HL-60/S4 treated with retinoic acid at 250 ng/mL for 4 days and 3 days (cell line): Measurements from ENCODE around the gene LCN1.
"Not testable (repeated sequence)": the region's sequence is repeated elsewhere in the genome, so short reads cannot be mapped to it uniquely, and the experiment has no call there.

Experiments used
- in situ Hi-C: fragments of 300-500 bp; cut with MboI; formaldehyde crosslinking; loops from 2 replicates; pipeline ENCODE4 v1.7.0; 2022; ENCODE audit warnings: low sequenced_read_pairs

The LCN1 gene

DNA sequence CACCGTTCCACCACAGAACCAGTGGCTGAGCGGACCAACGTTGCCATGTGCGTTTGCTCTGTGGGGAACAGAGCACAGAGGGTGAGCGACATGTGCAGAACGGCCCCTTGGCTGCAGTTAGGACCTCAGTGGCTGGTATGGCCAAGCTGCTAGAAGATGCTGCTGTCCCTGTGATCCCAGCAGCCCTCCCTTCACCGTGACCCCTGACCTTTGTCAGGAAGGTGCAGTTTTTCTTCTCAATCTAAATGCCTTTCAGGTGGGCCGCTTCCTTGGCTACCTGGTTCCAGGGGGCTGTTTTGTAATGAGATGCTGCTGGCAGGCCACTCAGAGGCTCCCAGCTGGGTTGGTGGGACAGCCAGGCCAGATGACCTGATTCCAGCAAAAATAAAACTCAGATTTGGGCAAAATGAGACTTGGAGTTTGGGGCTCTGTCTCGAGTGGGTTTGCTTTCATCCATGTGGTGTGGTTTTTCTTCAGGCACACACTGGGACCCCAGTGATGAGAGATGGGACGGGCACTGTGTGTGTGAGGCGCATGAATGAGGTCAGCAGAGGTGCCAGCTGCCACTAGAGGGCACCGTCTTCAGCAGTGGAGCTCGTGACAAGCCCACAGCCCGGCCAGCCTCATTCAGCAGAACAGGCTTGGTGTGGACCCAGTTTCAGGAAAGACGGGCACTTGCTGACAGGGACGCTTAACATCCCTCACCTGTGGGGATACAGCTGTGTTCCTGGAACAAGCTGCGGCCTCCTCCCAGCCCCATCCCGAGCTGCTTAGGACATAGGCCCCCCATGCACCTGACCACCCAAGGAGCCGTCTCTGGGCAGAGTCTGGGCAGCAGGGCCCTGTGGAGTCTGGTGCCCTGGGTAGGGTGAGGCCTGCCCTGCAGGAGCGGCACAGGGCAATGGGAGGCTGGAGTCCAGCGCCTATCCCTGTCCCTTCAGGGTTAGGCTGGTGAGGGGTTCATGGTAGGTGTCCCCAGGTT lies 16.7 kb upstream of the LCN1 start:
- in situ Hi-C loops: no loop called here

- in situ Hi-C loops: no loop called here
Measured at GRCh38 chr9:135505406-135506187, 15.6 kb upstream of the LCN1 start.

DNA sequence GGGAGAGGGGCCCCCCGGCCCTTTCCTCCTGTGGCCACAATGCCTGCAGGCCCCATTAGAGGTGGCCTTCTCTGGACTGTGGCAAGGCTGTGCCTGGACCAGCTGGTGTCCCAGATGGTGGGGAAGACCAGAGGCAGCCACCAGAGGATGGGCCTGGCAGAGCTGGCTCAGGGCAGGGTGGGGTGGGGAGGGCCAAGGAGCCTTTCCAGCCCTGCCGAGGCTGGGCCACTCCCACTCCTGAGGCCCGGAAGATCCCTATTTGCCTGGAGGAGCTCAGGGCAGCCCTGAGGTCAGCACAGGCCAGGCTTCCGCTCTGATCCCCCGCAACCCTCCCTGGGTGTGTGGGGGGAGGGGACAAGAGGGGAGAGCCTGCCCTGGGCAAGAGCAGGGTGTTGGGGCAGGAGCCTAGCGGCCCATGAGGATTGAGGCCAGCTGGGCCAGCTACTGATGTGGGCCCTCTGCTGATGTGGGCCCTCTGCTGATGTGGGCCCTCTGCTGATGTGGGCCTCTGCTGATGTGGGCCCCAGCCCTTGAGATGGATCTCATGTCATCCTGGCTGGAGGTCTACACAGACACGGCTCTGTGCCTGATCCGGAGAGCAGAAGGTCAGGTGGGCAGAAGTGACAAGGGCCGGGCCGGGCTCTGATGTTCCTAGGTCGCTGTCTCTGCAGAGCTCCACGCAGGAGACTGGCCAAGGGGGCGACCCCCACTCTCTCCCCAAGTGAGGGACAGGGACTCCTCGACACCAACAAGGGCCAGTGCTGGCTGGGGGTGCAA lies 14.7 kb upstream of the LCN1 start:
- in situ Hi-C loops: no loop called here

- in situ Hi-C loops: no loop called here
Measured at GRCh38 chr9:135507104-135508035, 13.9 kb upstream of the LCN1 start.

- in situ Hi-C loops: no loop called here
Measured at GRCh38 chr9:135508211-135508820, 12.9 kb upstream of the LCN1 start.

GRCh38 chr9:135509458-135509857 lies 11.8 kb upstream of the LCN1 start:
- in situ Hi-C loops: no loop called here

DNA sequence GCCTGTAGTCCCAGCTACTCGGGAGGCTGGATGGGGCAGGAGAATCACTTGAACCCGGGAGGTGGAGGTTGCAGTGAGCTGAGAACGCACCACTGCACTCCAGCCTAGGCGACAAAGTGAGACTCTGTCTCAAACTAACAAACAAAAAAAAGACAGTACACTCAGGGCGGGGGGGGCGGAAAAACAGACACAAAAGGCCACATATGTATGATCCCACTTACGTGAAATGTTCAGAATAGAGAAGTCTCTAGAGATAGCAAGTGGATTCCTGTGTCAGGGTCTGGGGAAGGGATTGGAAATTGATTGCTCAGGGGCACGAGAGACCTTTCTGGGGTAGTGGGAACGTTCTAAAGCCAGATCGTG lies 9.0 kb upstream of the LCN1 start:
- in situ Hi-C loops: no loop called here

DNA sequence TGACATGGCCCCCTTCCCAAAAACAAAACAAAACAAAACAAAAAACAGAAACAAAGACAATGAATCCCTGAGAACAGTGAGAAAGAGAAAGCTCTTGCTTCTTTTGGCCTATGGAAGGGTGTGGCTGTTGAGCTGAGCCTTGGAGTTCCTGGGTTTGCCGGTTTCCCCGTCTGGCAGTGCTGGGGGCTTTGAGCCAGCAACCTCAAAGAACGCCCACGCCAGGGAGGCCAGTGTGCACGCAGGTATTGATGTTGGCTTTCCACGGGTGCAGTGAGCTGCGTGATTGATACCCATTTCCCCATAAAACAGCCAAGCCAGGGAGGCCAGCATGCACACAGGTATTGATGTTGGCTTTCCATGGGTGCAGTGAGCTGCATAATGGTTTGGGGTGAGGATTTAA lies 8.3 kb upstream of the LCN1 start:
- in situ Hi-C loops: no loop called here

- in situ Hi-C loops: no loop called here
Measured at GRCh38 chr9:135513351-135513846, 7.8 kb upstream of the LCN1 start.

DNA sequence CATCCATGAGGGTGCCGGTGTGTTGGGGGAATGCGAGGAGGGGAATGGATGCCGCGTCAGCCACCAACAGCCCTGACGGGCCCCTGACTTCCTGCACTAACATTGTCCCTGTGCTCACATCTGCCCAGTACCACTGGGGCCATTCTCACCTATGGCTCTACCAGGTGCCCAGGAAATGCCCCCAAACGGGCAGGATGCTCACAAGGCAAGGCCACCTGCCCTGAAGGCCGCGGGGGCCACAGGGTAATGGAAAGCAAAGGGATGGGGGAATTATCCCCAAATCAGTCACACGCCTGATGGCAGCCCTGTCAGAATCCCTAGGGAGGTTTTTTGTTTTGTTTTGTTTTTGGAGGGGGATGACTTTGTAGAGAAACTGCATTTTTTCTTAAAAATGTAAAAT lies 7.3 kb upstream of the LCN1 start:
- in situ Hi-C loops: not testable (repeated sequence)

DNA sequence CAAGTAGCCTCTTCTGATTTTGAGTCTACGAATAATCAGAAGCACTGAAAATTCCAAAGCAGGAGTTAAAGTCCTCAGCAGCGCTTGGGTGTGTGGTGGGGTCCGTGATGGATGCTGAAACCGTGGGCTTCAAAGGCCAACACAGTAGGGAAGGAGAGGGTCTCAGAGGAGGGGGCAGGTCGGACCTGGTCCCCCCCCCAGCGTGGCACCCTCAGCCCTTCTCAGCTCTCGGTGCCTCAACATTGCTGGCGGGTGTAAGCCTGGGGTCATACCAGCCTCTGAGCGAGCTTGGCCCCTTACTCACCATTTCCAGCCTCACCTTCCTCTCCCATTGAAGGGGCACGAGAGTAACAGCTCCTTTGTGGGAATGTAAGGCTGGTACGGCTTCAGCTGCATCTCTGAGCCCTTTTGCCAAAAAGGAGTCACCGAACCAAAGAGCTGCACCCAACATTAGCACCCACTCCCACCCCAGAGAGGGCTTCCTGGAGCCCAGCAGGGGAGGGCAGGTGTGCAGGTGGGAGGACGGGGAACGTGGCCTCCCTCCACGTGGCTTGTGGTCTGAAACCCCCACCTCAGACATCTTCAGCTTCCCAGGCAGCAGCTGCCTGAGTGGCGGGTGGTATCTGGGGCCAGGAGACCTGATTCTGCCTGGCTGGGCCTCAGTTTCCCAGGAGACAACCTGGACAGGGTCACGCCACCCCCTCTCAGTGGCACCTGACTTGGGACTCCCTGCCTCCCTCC lies 6.7 kb upstream of the LCN1 start:
- in situ Hi-C loops: no loop called here

DNA sequence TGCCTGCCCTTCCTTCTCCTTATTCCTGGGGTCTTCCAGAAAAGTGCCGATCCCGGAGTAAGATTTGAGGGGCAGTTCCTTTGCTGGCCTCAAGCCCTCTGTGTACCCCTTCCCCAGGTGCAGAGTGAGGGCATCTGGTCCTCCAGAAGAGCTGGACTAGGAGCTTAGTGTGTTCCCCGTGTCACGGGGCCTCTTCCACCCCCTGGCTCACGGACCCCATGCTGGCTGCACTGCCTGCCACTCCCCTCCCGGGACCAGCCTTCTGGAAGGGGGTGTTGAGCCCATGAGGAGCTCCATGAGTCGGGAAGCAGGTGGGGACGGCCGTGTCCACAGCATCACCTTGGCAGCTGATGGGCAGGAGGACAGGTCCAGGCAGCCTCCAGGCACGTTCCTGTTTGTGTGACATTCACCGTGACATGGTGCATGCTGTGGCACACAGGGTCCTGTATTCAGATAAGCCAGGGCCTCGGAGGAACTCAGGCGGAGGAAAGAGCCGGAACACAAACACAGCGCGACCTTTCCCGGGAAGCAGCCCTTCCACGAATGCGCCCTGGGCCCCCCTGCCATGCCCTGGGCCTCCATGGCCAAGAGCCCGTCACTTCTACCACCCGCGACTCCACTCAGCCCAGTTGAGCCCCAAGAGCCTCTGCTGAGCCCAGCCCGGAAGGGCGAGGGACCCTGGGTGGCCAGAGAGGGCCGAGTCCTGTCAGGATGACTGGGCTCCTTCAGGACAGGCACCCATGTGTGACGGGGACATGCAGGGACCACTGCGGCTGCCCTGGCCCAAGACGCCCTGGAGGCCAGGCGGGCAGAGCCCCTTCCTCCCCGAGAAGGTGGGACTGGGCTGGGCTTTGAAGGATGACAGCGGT lies 5.9 kb upstream of the LCN1 start:
- in situ Hi-C loops: no loop called here

GRCh38 chr9:135516132-135516860 lies 4.9 kb upstream of the LCN1 start:
- in situ Hi-C loops: no loop called here

GRCh38 chr9:135517407-135517822 lies 3.8 kb upstream of the LCN1 start:
- in situ Hi-C loops: no loop called here

DNA sequence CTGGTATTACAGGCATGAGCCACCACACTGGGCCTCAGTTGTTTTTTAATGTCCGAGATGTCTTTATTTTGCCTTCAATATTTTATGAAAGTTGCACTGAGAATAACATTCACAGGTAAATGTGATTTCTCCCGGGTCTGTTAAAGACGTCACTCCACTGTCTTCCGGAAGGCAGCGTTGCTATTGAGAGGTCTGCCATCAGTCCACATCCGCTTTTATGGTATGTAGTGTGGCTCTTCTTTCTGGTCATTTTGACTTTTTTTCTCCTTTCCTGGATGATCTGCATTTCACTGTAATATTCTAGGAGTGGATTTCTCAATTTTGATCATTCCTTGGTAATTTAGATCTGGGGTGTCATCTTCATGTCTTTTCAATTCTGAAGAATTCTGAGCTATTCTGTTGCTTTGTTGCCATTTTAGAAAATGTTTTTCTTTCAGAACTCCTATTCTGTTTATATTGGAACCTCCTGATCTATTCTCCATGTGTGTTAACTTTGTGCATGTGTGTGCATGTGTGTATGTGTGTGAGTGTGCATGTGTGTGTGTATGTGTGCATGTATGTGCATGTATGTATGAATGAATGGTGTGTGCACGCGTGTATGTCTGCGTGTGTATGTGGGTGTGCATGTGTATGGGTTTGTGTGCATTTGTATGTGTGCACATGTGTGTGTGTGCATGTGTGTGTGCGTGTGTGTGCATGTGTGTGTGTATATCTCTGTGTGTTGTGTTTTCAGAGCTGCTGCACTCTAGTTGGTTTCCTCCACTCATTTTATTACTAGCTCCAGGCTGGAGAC lies 1.9 kb upstream of the LCN1 start:
- in situ Hi-C loops: no loop called here

DNA sequence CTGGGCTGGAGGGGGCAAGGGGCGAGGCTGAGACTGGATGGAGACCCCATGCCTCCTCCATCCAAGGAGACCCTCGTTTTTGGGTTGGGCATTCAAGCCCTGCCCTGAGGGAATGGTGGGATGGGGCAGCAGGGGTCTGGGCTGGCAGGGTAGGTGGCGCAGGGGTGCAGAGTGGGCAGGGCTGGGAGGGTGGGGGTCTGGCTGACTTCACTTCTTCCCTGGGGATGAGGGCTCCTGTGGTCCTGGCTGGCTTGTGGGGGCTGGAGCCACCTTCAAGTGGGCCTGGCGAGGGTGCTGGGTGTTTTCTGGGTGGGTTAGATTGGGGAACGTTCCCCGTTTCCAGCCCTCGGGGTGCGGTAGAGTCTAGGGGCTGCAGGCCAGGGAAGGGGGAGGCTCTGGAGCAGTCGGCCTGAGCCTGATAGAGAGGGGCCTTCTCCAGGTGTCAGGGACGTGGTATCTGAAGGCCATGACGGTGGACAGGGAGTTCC lies 412 bp downstream of the LCN1 start:
- in situ Hi-C loops: no loop called here
